DND-41 (cell line): ENCODE measurements around the gene PVALEF.

Experiments used
- ATAC-seq: fragments of 200-7000 bp; cut with Tn5 transposase; 3 replicates; pipeline ENCODE4 v1.9.1; 2021; ENCODE audit warnings: low read depth; ENCODE audit not compliant: insufficient read depth
- DNase-seq: peaks from one replicate; pipeline ENCODE4 v3.0.0-alpha.2; 2020
- H2AFZ ChIP-seq: 2 replicates; pipeline ENCODE4 v1.6.0; 2012; ENCODE audit warnings: low read depth, low read length
- H3K27ac ChIP-seq: 2 replicates; pipeline ENCODE4 v1.5.1; 2012; ENCODE audit warnings: low read length, inconsistent platforms
- H3K27me3 ChIP-seq: fragments of 200-600 bp; sonication (generic); 2 replicates; pipeline ENCODE4 v1.6.0; 2012; ENCODE audit warnings: low read length, mild to moderate bottlenecking, inconsistent platforms; ENCODE audit not compliant: insufficient read depth, poor library complexity
- H3K36me3 ChIP-seq: 2 replicates; pipeline ENCODE4 v1.5.1; 2012; ENCODE audit warnings: low read length, inconsistent platforms; ENCODE audit not compliant: insufficient read depth
- H3K4me1 ChIP-seq: 2 replicates; pipeline ENCODE4 v1.5.1; 2012; ENCODE audit warnings: mild to moderate bottlenecking, low read length; ENCODE audit not compliant: insufficient read depth
- H3K4me2 ChIP-seq: 2 replicates; pipeline ENCODE4 v1.6.0; 2012; ENCODE audit warnings: mild to moderate bottlenecking, moderate library complexity, low read length, inconsistent platforms; ENCODE audit not compliant: insufficient read depth
- H3K4me3 ChIP-seq, 2 experiments: fragments of 200-600 bp in 1 of 2; shearing (Covaris generic) in 1 of 2; 2 replicates each; pipeline ENCODE4 v1.5.1; 2012 to 2016; ENCODE audit warnings: inconsistent platforms in 2 of 2, low read length in 2 of 2, mild to moderate bottlenecking in 2 of 2, low read depth in 1 of 2, moderate library complexity in 1 of 2
- H3K79me2 ChIP-seq: 2 replicates; pipeline ENCODE4 v1.6.0; 2012; ENCODE audit warnings: low read length, inconsistent platforms; ENCODE audit not compliant: insufficient read depth
- H3K9ac ChIP-seq: 2 replicates; pipeline ENCODE4 v1.6.0; 2012; ENCODE audit warnings: low read depth, mild to moderate bottlenecking, inconsistent platforms, low read length, moderate library complexity
- H3K9me3 ChIP-seq: 2 replicates; pipeline ENCODE4 v1.5.1; 2012; ENCODE audit warnings: low read length, moderate library complexity, mild to moderate bottlenecking, inconsistent platforms; ENCODE audit not compliant: insufficient read depth, severe bottlenecking
- H4K20me1 ChIP-seq: 2 replicates; pipeline ENCODE4 v1.6.0; 2012; ENCODE audit warnings: low read length; ENCODE audit not compliant: insufficient read depth
- CTCF ChIP-seq: IDR thresholded peaks from 2 replicates; pipeline ENCODE4 v1.5.1; 2012; ENCODE audit warnings: borderline replicate concordance, low read length, moderate library complexity, mild to moderate bottlenecking; ENCODE audit not compliant: poor library complexity, severe bottlenecking; ENCODE audit errors: extremely low read depth
- EZH2 ChIP-seq: IDR thresholded peaks from 3 replicates; pipeline ENCODE4 v1.6.1; 2012; ENCODE audit warnings: borderline replicate concordance, low read depth, mild to moderate bottlenecking, moderate library complexity, low read length, inconsistent platforms; ENCODE audit not compliant: severe bottlenecking

PVALEF gene

DNA sequence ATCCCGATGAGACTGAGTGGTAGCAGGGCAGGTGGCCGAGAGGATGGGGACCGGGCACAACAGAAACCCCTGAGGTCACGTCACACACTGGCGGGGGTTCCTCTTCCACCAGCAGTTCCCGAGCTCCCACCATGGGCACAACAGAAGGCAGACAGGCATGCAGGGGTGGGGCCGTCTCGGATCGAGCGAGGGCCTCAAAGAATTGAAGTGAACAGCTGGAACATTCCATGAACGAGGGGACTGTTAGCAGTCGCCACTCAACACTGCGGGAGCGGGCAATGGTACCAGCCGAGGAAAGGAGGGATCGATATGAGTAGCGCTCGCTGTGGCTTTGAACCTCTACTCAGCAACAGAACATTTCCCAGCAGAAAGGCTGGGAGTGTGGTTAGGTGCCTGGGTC is 52.2 kb downstream of the PVALEF start:
- Histone ChIP-seq H3K79me2 (peaks cover 26% of the 10 kb centered on the region), H3K4me3 (no peak overlapping the region), H3K36me3 (peaks cover 37% of the 10 kb centered on the region), H4K20me1 (peaks cover 38% of the 10 kb centered on the region), H3K9me3 (no peaks in the 10 kb centered on the region), H3K9ac (no peak overlapping the region), H2AFZ (no peak overlapping the region), H3K27me3 (no peaks in the 10 kb centered on the region), H3K4me1 (peaks cover 18% of the 10 kb centered on the region), H3K4me2 (no peak overlapping the region), H3K27ac (no peak overlapping the region)
- TF ChIP-seq EZH2: no peak
- TF ChIP-seq CTCF: no peak
- no peak for ATAC-seq
- no peak for DNase-seq

- Histone ChIP-seq H3K27me3 (no peaks in the 10 kb centered on the region), H3K4me3 (no peak overlapping the region), H3K36me3 (peaks cover 37% of the 10 kb centered on the region), H3K4me1 (peaks cover 22% of the 10 kb centered on the region), H3K4me2 (no peak overlapping the region), H4K20me1 (peaks cover 34% of the 10 kb centered on the region), H3K9ac (no peak overlapping the region), H3K79me2 (peaks cover 26% of the 10 kb centered on the region), H3K27ac (no peak overlapping the region), H2AFZ (no peak overlapping the region), H3K9me3 (no peaks in the 10 kb centered on the region)
- DNase-seq (no peak), ATAC-seq (no peak)
- TF ChIP-seq EZH2 (no peak), CTCF (no peak)
Observed at GRCh38 chr17:81218459-81218858, 53.2 kb downstream of the PVALEF start.

GRCh38 chr17:81218991-81219390 is 53.7 kb downstream of the PVALEF start:
- Histone ChIP-seq H3K36me3 (peaks cover 37% of the 10 kb centered on the region), H3K4me3 (no peak overlapping the region), H3K9ac (no peak overlapping the region), H3K27ac (no peak overlapping the region), H2AFZ (no peak overlapping the region), H3K79me2 (peaks cover 23% of the 10 kb centered on the region), H3K4me1 (peaks cover 26% of the 10 kb centered on the region), H3K27me3 (no peaks in the 10 kb centered on the region), H3K9me3 (no peaks in the 10 kb centered on the region), H4K20me1 (peaks cover 30% of the 10 kb centered on the region), H3K4me2 (no peak overlapping the region)
- TF ChIP-seq CTCF (no peak), EZH2 (no peak)
- DNase-seq: no peak
- ATAC-seq: no peak

GRCh38 chr17:81219476-81220180 is 54.3 kb downstream of the PVALEF start:
- Histone ChIP-seq H3K4me1 (peaks cover 26% of the 10 kb centered on the region), H4K20me1 (peaks cover 30% of the 10 kb centered on the region), H3K27ac (no peak overlapping the region), H3K9me3 (no peaks in the 10 kb centered on the region), H2AFZ (no peak overlapping the region), H3K4me3 (no peak overlapping the region), H3K9ac (0 out of 2 replicates have a peak overlapping the region, but pooled peaks have one; percentile 18), H3K36me3 (peaks cover 37% of the 10 kb centered on the region), H3K27me3 (no peaks in the 10 kb centered on the region), H3K79me2 (peaks cover 23% of the 10 kb centered on the region), H3K4me2 (no peak overlapping the region)
- no peak for TF ChIP-seq CTCF
- no peak for TF ChIP-seq EZH2
- ATAC-seq (no peak), DNase-seq (no peak)
